HG03571 (cell line): ENCODE data around the gene SPECC1.
"Not testable (repeated sequence)": the region's sequence is repeated elsewhere in the genome, so short reads cannot be mapped to it uniquely, and the experiment has no call there.

Source experiments
- ATAC-seq: cut with Tn5 transposase; IDR thresholded peaks from one replicate; pipeline ENCODE4 v1.9.1; 2021; ENCODE audit not compliant: unreplicated experiment

Gene SPECC1

GRCh38 chr17:20010099-20010863 lies 1.1 kb downstream of the SPECC1 start:
- no peak for ATAC-seq

GRCh38 chr17:20010936-20011335 lies 1.8 kb downstream of the SPECC1 start:
- ATAC-seq: no peak

- no peak for ATAC-seq
Observed at GRCh38 chr17:20012017-20012536, 2.9 kb downstream of the SPECC1 start.

GRCh38 chr17:20016475-20016992 lies 7.4 kb downstream of the SPECC1 start:
- not testable (repeated sequence) for ATAC-seq

GRCh38 chr17:20022701-20023100 lies 13.5 kb downstream of the SPECC1 start:
- ATAC-seq: no peak

- ATAC-seq: no peak
Observed at GRCh38 chr17:20026960-20027359, 17.8 kb downstream of the SPECC1 start.

GRCh38 chr17:20028443-20028842 lies 19.3 kb downstream of the SPECC1 start:
- no peak for ATAC-seq

GRCh38 chr17:20032636-20033035 lies 23.5 kb downstream of the SPECC1 start:
- ATAC-seq: no peak

- ATAC-seq: no peak
Observed at GRCh38 chr17:20033415-20033814, 24.3 kb downstream of the SPECC1 start.

GRCh38 chr17:20035501-20035900 lies 26.3 kb downstream of the SPECC1 start:
- ATAC-seq: no peak

GRCh38 chr17:20037286-20037685 lies 28.1 kb downstream of the SPECC1 start:
- ATAC-seq: not testable (repeated sequence)

- ATAC-seq: no peak
Observed at GRCh38 chr17:20039037-20039436, 29.9 kb downstream of the SPECC1 start.

GRCh38 chr17:20040216-20040615 lies 31.1 kb downstream of the SPECC1 start:
- no peak for ATAC-seq

- no peak for ATAC-seq
Observed at GRCh38 chr17:20043021-20043420, 33.9 kb downstream of the SPECC1 start.

GRCh38 chr17:20045476-20045875 lies 36.3 kb downstream of the SPECC1 start:
- no peak for ATAC-seq

- no peak for ATAC-seq
Observed at GRCh38 chr17:20046629-20047028, 37.5 kb downstream of the SPECC1 start.

GRCh38 chr17:20051624-20052023 lies 42.5 kb downstream of the SPECC1 start:
- ATAC-seq: no peak

GRCh38 chr17:20053361-20053964 lies 44.3 kb downstream of the SPECC1 start:
- no peak for ATAC-seq

GRCh38 chr17:20059728-20060188 lies 50.6 kb downstream of the SPECC1 start:
- no peak for ATAC-seq

GRCh38 chr17:20063665-20064648 lies 54.8 kb downstream of the SPECC1 start:
- ATAC-seq: no peak

- ATAC-seq: no peak
Observed at GRCh38 chr17:20066253-20066652, 57.1 kb downstream of the SPECC1 start.
